T-helper 1 cell treated with Interleukin-12 subunit alpha and Interleukin-12 subunit beta and Interleukin-4 antibody, amounts not matched to agents 30 μg/mL and 1 μg/mL, for 36 hours (primary cell): ENCODE measurements around the gene B4GALT3.

Experiments used
- H3K27ac Mint-ChIP-seq: one replicate; pipeline ENCODE4 v1.8.0; 2021; ENCODE audit warnings: mild to moderate bottlenecking, mixed read lengths
- H3K27me3 Mint-ChIP-seq: one replicate; pipeline ENCODE4 v1.8.0; 2021; ENCODE audit warnings: low read depth, mixed read lengths
- H3K36me3 Mint-ChIP-seq: one replicate; pipeline ENCODE4 v1.8.0; 2021; ENCODE audit warnings: low read depth, mixed read lengths
- H3K4me1 Mint-ChIP-seq: one replicate; pipeline ENCODE4 v1.8.0; 2021; ENCODE audit warnings: low read depth, mixed read lengths
- H3K4me3 Mint-ChIP-seq: one replicate; pipeline ENCODE4 v1.8.0; 2021; ENCODE audit warnings: mild to moderate bottlenecking, moderate library complexity, mixed read lengths
- H3K9me3 Mint-ChIP-seq: one replicate; pipeline ENCODE4 v1.8.0; 2021; ENCODE audit warnings: mixed read lengths

Gene B4GALT3

DNA sequence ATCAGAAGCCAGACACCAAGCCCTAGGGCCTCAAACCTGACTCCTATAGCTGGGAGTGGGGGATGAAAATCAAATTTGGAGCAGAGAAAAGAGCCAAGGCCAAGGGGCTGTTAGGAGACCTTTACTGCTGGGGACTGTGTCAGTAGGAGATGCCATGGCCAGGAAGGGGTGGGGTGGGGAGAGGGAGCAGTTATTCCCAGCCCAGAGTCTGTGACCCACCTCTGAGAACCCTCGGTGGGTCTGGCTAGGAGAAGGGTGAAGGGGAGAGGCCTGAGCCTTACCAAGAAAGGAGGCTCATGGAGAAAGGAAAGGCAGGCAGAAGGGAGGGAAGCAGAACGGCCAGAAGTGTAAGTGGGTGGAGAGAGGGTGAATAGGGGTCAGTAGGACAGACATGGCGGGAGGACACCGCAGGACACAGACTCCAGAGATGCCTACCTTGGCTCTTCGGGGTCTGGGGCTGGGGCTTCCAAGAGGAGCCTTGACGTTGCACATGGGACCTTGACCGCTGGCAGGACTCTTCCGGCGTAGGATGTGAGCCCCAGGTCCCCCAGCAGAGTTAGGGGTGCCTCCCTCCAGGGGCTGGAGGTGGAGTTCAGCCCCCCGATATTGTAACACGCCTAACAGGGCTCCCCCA, 20.4 kb upstream of the B4GALT3 start:
- Mint-ChIP-seq H3K36me3 (peaks cover 6% of the 10 kb centered on the region), H3K9me3 (no peaks in the 10 kb centered on the region), H3K4me3 (no peak overlapping the region), H3K4me1 (peaks cover 42% of the 10 kb centered on the region), H3K27ac (peak overlapping the region; percentile 55), H3K27me3 (no peaks in the 10 kb centered on the region)

GRCh38 chr1:161196521-161197451, 19.5 kb upstream of the B4GALT3 start:
- H3K36me3 Mint-ChIP-seq, result no peaks in the 10 kb centered on the region
- peaks cover 49% of the 10 kb centered on the region for H3K4me1 Mint-ChIP-seq
- no peak overlapping the region for H3K4me3 Mint-ChIP-seq
- peak overlapping the region; percentile 65 for H3K27ac Mint-ChIP-seq
- H3K27me3 Mint-ChIP-seq, result no peaks in the 10 kb centered on the region
- H3K9me3 Mint-ChIP-seq, result no peaks in the 10 kb centered on the region

GRCh38 chr1:161196111-161196510, 18.8 kb upstream of the B4GALT3 start:
- Mint-ChIP-seq H3K4me1 (peaks cover 43% of the 10 kb centered on the region), H3K9me3 (no peaks in the 10 kb centered on the region), H3K4me3 (peak overlapping the region; percentile 40), H3K36me3 (no peaks in the 10 kb centered on the region), H3K27me3 (no peaks in the 10 kb centered on the region), H3K27ac (no peak overlapping the region)

DNA sequence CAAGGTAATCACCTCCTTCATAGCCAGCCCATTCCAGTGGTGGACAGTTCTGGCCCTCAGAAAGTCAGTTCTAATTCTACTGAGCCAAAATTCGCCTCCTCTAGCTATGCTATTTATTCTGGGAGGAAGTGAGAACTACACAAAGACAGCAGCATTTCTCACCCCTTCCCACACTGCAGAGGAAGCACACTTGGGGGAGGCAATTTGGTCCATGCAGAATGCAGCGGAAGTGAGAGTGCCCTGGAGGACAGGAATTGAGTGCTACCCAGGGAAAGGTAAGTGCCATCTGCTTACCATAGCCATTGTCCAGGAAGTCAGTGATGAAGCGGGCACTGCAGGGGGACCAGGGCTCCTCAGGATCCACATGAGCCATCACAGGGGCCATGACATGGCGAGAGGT, 17.9 kb upstream of the B4GALT3 start:
- Mint-ChIP-seq H3K4me3 (no peak overlapping the region), H3K9me3 (no peaks in the 10 kb centered on the region), H3K27me3 (no peaks in the 10 kb centered on the region), H3K4me1 (peaks cover 34% of the 10 kb centered on the region), H3K27ac (peak overlapping the region; percentile 67), H3K36me3 (no peaks in the 10 kb centered on the region)

- no peaks in the 10 kb centered on the region for H3K9me3 Mint-ChIP-seq
- H3K27me3 Mint-ChIP-seq, result no peaks in the 10 kb centered on the region
- H3K36me3 Mint-ChIP-seq, result no peaks in the 10 kb centered on the region
- H3K4me3 Mint-ChIP-seq, result no peak overlapping the region
- H3K27ac Mint-ChIP-seq, result no peak overlapping the region
- peaks cover 29% of the 10 kb centered on the region for H3K4me1 Mint-ChIP-seq
Observed at GRCh38 chr1:161193561-161194235, 16.4 kb upstream of the B4GALT3 start.

GRCh38 chr1:161192476-161193465, 15.5 kb upstream of the B4GALT3 start:
- H3K36me3 Mint-ChIP-seq, result peaks cover 1% of the 10 kb centered on the region
- no peaks in the 10 kb centered on the region for H3K27me3 Mint-ChIP-seq
- peaks cover 34% of the 10 kb centered on the region for H3K4me1 Mint-ChIP-seq
- no peak overlapping the region for H3K4me3 Mint-ChIP-seq
- H3K27ac Mint-ChIP-seq, result peak overlapping the region; percentile 77
- no peaks in the 10 kb centered on the region for H3K9me3 Mint-ChIP-seq

GRCh38 chr1:161191971-161192370, 14.7 kb upstream of the B4GALT3 start:
- H3K4me1 Mint-ChIP-seq, result peaks cover 36% of the 10 kb centered on the region
- peaks cover 1% of the 10 kb centered on the region for H3K36me3 Mint-ChIP-seq
- no peaks in the 10 kb centered on the region for H3K27me3 Mint-ChIP-seq
- no peaks in the 10 kb centered on the region for H3K9me3 Mint-ChIP-seq
- no peak overlapping the region for H3K4me3 Mint-ChIP-seq
- no peak overlapping the region for H3K27ac Mint-ChIP-seq

- H3K9me3 Mint-ChIP-seq, result no peaks in the 10 kb centered on the region
- no peaks in the 10 kb centered on the region for H3K27me3 Mint-ChIP-seq
- H3K36me3 Mint-ChIP-seq, result peaks cover 1% of the 10 kb centered on the region
- no peak overlapping the region for H3K27ac Mint-ChIP-seq
- peaks cover 38% of the 10 kb centered on the region for H3K4me1 Mint-ChIP-seq
- H3K4me3 Mint-ChIP-seq, result no peak overlapping the region
Observed at GRCh38 chr1:161190962-161191521, 13.7 kb upstream of the B4GALT3 start.

DNA sequence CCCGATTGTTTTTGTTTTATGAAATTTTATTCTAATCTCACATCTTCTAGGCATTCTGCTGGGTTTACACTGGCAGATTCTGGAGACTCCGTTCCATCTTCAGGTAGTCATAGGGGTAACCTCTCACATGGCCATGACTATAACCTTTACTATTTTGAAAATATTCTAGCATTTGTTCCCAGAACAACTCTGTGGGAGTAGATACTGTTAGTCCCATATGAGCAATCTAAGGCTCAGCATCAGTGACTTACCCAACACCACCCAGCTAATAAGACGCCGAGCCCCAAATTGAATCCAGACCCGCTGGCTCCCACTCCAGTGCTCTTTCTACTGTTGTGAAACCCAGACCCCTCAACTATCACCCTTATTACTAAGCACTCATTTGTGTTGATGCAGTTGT, 11.7 kb upstream of the B4GALT3 start:
- peaks cover 1% of the 10 kb centered on the region for H3K36me3 Mint-ChIP-seq
- no peaks in the 10 kb centered on the region for H3K9me3 Mint-ChIP-seq
- H3K4me3 Mint-ChIP-seq, result no peak overlapping the region
- no peaks in the 10 kb centered on the region for H3K27me3 Mint-ChIP-seq
- H3K4me1 Mint-ChIP-seq, result peaks cover 49% of the 10 kb centered on the region
- peak overlapping the region; percentile 2 for H3K27ac Mint-ChIP-seq

- Mint-ChIP-seq H3K4me1 (peaks cover 54% of the 10 kb centered on the region), H3K36me3 (peaks cover 1% of the 10 kb centered on the region), H3K27ac (peak overlapping the region; percentile 28), H3K9me3 (no peaks in the 10 kb centered on the region), H3K4me3 (no peak overlapping the region), H3K27me3 (no peaks in the 10 kb centered on the region)
Observed at GRCh38 chr1:161188381-161188780, 11.1 kb upstream of the B4GALT3 start.

DNA sequence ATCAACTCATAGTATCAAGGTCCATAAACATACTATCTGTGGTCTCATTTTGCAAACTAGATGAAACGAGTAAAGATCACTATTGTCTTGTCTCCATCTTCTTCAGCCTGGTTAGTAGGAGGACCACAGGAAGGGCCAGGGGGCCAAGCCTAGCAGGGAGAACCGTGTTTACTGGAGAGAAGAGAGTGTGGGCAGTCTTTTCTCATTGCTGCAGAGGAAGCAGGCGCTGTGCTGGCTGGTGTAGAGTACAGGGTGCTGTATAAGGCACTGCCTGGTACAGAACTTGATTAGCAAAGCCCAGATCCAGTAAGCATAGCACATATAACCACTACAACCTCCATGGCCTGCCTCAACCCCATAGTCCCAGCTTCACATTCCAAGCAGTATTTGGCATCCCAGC, 10.0 kb upstream of the B4GALT3 start:
- Mint-ChIP-seq H3K27me3 (no peaks in the 10 kb centered on the region), H3K9me3 (no peaks in the 10 kb centered on the region), H3K36me3 (peaks cover 3% of the 10 kb centered on the region), H3K4me1 (peaks cover 58% of the 10 kb centered on the region), H3K4me3 (peak overlapping the region; percentile 2), H3K27ac (peak overlapping the region; percentile 94)

GRCh38 chr1:161185732-161186311, 8.5 kb upstream of the B4GALT3 start:
- Mint-ChIP-seq H3K27me3 (no peaks in the 10 kb centered on the region), H3K36me3 (peaks cover 5% of the 10 kb centered on the region), H3K9me3 (no peaks in the 10 kb centered on the region), H3K4me3 (peak overlapping the region; percentile 68), H3K27ac (peak overlapping the region; percentile 94), H3K4me1 (peaks cover 64% of the 10 kb centered on the region)

GRCh38 chr1:161185282-161185682, 8.0 kb upstream of the B4GALT3 start:
- H3K27ac Mint-ChIP-seq, result peak overlapping the region; percentile 94
- H3K27me3 Mint-ChIP-seq, result no peaks in the 10 kb centered on the region
- H3K9me3 Mint-ChIP-seq, result no peaks in the 10 kb centered on the region
- H3K4me3 Mint-ChIP-seq, result peak overlapping the region; percentile 68
- H3K4me1 Mint-ChIP-seq, result peaks cover 69% of the 10 kb centered on the region
- peaks cover 7% of the 10 kb centered on the region for H3K36me3 Mint-ChIP-seq
